SK-MEL-5 (cell line): Measurements from ENCODE around the gene TMEM244. TPM values are rescaled to one million over a fixed set of nuclear protein-coding genes. Genes with fewer than 3 reads are reported as not detected.

ENCODE experiments used
- DNase-seq: peaks from one replicate; pipeline ENCODE4 v3.0.0-alpha.2; 2016; ENCODE audit warnings: low read depth, low spot score
- in situ Hi-C: cut with HindIII; loops from 2 replicates; pipeline ENCODE4 v1.10.0; 2016; ENCODE audit warnings: low sequenced_read_pairs, high pct_unique_total_duplicates, low pct_unique_long_range_greater_than_20kb
- small RNA-seq, 2 experiments: library from RNA; depleted of rRNA; stranded (forward); fragments of <200 nt; gene quantifications; one replicate each; pipeline ENCODE3, GENCODE V24; 2014
- total RNA-seq: library from RNA; depleted of rRNA; stranded (reverse); fragments of >200 nt; shearing (Covaris generic); gene quantifications from 2 replicates; pipeline ENCODE4 v1.2.3, GENCODE V29; 2014; rRNA removed

Gene TMEM244
- total RNA-seq, 1 experiment from 2014 or later = not detected

- DNase-seq = no peak
Measured at GRCh38 chr6:129786548-129786947, 74.6 kb downstream of the TMEM244 start.

GRCh38 chr6:129785756-129786135 lies 75.4 kb downstream of the TMEM244 start:
- in situ Hi-C loops = no loop called here
- DNase-seq = no peak

More at GRCh38 chr6:129786548-129786947, 74.6 kb downstream of the TMEM244 start:
- in situ Hi-C loops = no loop called here

GRCh38 chr6:129785047-129785755 lies 75.9 kb downstream of the TMEM244 start:
- DNase-seq = no peak
- in situ Hi-C loops = no loop called here

Small RNA genes lying within 50 kb of the gene (small RNA-seq; reads per million reads assigned to genes)
- 0 reads per million in 2 experiments for gene AL451046.2

Other genes starting within 250 kb of the TMEM244 start
- gene ARHGAP18, start 151.1 kb downstream of the TMEM244 start, total RNA-seq = 17.9 and 18.2 TPM in 2 replicates
- 4.9 and 6.8 TPM in 2 replicates for gene L3MBTL3, start 157.3 kb upstream of the TMEM244 start, total RNA-seq